Small intestine (tissue), 7 donors: ENCODE data around the gene SARNP. TPM values are rescaled to one million over a fixed set of nuclear protein-coding genes. Genes with fewer than 3 reads are reported as not detected.
A peak's percentile ranks its signal among the peaks of the same experiment; 100 is the strongest.

ENCODE experiments used
- DNase-seq, 2 donors: peaks; one replicate each; pipeline versions ENCODE4 v3.0.0 to v3.0.0-alpha.2; 2013
- FAIRE-seq: peaks from 2 replicates; lab custom pipeline; 2012; peaks lifted over from hg19 to GRCh38; lab: Jason Lieb, UNC
- H3K27ac ChIP-seq, 3 donors: one replicate each; pipeline ENCODE4 v1.5.1; 2013; ENCODE audit warnings: low read length in 2 of 3, mild to moderate bottlenecking in 2 of 3, control low read depth in 1 of 3, inconsistent platforms in 1 of 3, low read depth in 1 of 3, moderate library complexity in 1 of 3
- H3K27me3 ChIP-seq, 3 donors: one replicate each; pipeline ENCODE4 v1.6.1; 2013; ENCODE audit warnings: low read length in 3 of 3, inconsistent platforms in 1 of 3; ENCODE audit not compliant: control insufficient read depth in 3 of 3, insufficient read depth in 3 of 3
- H3K36me3 ChIP-seq, 3 donors: one replicate each; pipeline ENCODE4 v1.6.1; 2013; ENCODE audit warnings: low read length in 3 of 3, inconsistent platforms in 1 of 3, low read depth in 1 of 3, mild to moderate bottlenecking in 1 of 3, moderate library complexity in 1 of 3; ENCODE audit not compliant: control insufficient read depth in 3 of 3, insufficient read depth in 2 of 3
- H3K4me1 ChIP-seq, 3 donors: one replicate each; pipeline ENCODE4 v1.6.1; 2013; ENCODE audit warnings: low read length in 2 of 3, inconsistent platforms in 1 of 3, low read depth in 1 of 3, mild to moderate bottlenecking in 1 of 3, moderate library complexity in 1 of 3; ENCODE audit not compliant: control insufficient read depth in 3 of 3, insufficient read depth in 2 of 3
- H3K4me3 ChIP-seq, 3 donors: one replicate each; pipeline ENCODE4 v1.5.1; 2013; ENCODE audit warnings: low read length in 3 of 3, control low read depth in 1 of 3, inconsistent platforms in 1 of 3, low read depth in 1 of 3, mild to moderate bottlenecking in 1 of 3, moderate library complexity in 1 of 3
- H3K9me3 ChIP-seq, 2 donors: one replicate each; pipeline ENCODE4 v1.6.1; 2013; ENCODE audit warnings: low read depth in 1 of 2, low read length in 1 of 2; ENCODE audit not compliant: control insufficient read depth in 2 of 2, insufficient read depth in 1 of 2
- WGBS, 3 donors: extraction: QIAGEN DNeasy Blood & Tissue Kit; methylation state at CpG; one replicate each; pipeline ENCODE4 v1.1.7; 2013; 5-methylcytosine and 5-hydroxymethylcytosine counted together
- polyA plus RNA-seq, 4 donors: library from polyadenylated mRNA; stranded (reverse) in 3 of 4; unstranded in 1 of 4; fragments of 200-250 nt in 3 of 4; fragments of 120-200 nt in 1 of 4; gene quantifications; one replicate each; pipeline versions ENCODE4 v1.2.1 to v1.2.3, GENCODE V29; 2013
- donor health status: healthy with polysubstance abuse.
- donor health status: control.
- donor health status: control.
- donor health status: Bipolar disorder and iron deficiency.
- donor health status: healthy.

SARNP gene
- polyA plus RNA-seq, 4 donors = 62.8 to 89.8 (median 75.3) TPM

- H3K4me3 ChIP-seq = no peak overlapping the region
- no peak overlapping the region for H3K27ac ChIP-seq
- WGBS, 3 donors = 84 to 88% (median 86%) methylated on average over 5 of the region's 5 CpGs
- no peaks in the 10 kb centered on the region for H3K4me1 ChIP-seq
- H3K9me3 ChIP-seq = no peaks in the 10 kb centered on the region
- H3K36me3 ChIP-seq = peaks cover 3 to 49% (median 5%) of the 10 kb centered on the region in 3 donors
- FAIRE-seq (no peak), DNase-seq (no peak)
- no peaks in the 10 kb centered on the region for H3K27me3 ChIP-seq
Observed at GRCh38 chr12:55809274-55809673, 8.2 kb downstream of the SARNP start.

GRCh38 chr12:55806982-55807381, 10.5 kb downstream of the SARNP start:
- H3K9me3 ChIP-seq = no peaks in the 10 kb centered on the region
- no peak for FAIRE-seq
- 49 to 80% (median 59%) methylated on average over 8 of the region's 8 CpGs for WGBS, 3 donors
- no peaks in the 10 kb centered on the region for H3K4me1 ChIP-seq
- H3K4me3 ChIP-seq = no peak overlapping the region
- H3K27me3 ChIP-seq = no peaks in the 10 kb centered on the region
- DNase-seq = peak in 1 of 2 donors; percentile 52
- H3K36me3 ChIP-seq = peaks cover 3 to 51% (median 3%) of the 10 kb centered on the region in 3 donors
- no peak overlapping the region for H3K27ac ChIP-seq

- 73 to 88% (median 79%) methylated on average over 4 of the region's 4 CpGs for WGBS, 3 donors
- Histone ChIP-seq H3K4me3 (no peak overlapping the region), H3K27ac (no peak overlapping the region), H3K36me3 (peaks cover 9 to 35% (median 23%) of the 10 kb centered on the region in 3 donors), H3K4me1 (peaks cover 0 to 4% (median 0%) of the 10 kb centered on the region in 3 donors), H3K9me3 (no peaks in the 10 kb centered on the region), H3K27me3 (no peaks in the 10 kb centered on the region)
- FAIRE-seq (no peak), DNase-seq (no peak)
Observed at GRCh38 chr12:55797550-55797949, 20.0 kb downstream of the SARNP start.

- peak; percentile 31 to 61 for DNase-seq
- FAIRE-seq = no peak
- 58 to 67% (median 65%) methylated on average over 5 of the region's 5 CpGs for WGBS, 3 donors
- no peak overlapping the region for H3K27ac ChIP-seq
- peaks cover 0 to 4% (median 0%) of the 10 kb centered on the region in 3 donors for H3K4me1 ChIP-seq
- no peaks in the 10 kb centered on the region for H3K27me3 ChIP-seq
- peaks cover 9 to 39% (median 23%) of the 10 kb centered on the region in 3 donors for H3K36me3 ChIP-seq
- no peak overlapping the region for H3K4me3 ChIP-seq
- H3K9me3 ChIP-seq = no peaks in the 10 kb centered on the region
Observed at GRCh38 chr12:55797068-55797467, 20.5 kb downstream of the SARNP start.

- H3K4me1 ChIP-seq = peaks cover 0 to 4% (median 0%) of the 10 kb centered on the region in 3 donors
- no peak overlapping the region for H3K27ac ChIP-seq
- DNase-seq (no peak), FAIRE-seq (no peak)
- H3K4me3 ChIP-seq = no peak overlapping the region
- H3K36me3 ChIP-seq = peaks cover 6 to 37% (median 23%) of the 10 kb centered on the region in 3 donors
- H3K9me3 ChIP-seq = no peaks in the 10 kb centered on the region
- no peaks in the 10 kb centered on the region for H3K27me3 ChIP-seq
Observed at GRCh38 chr12:55795950-55796349, 21.6 kb downstream of the SARNP start.

GRCh38 chr12:55789893-55790292, 27.6 kb downstream of the SARNP start:
- DNase-seq = no peak
- Histone ChIP-seq H3K9me3 (no peaks in the 10 kb centered on the region), H3K27ac (no peak overlapping the region), H3K4me1 (no peaks in the 10 kb centered on the region), H3K36me3 (peaks cover 11 to 49% (median 23%) of the 10 kb centered on the region in 3 donors), H3K4me3 (no peak overlapping the region), H3K27me3 (no peaks in the 10 kb centered on the region)
- WGBS, 3 donors = 89 to 97% (median 95%) methylated on average over 4 of the region's 4 CpGs
- FAIRE-seq = no peak

- no peak for DNase-seq
- Histone ChIP-seq H3K4me3 (no peak overlapping the region), H3K27me3 (no peaks in the 10 kb centered on the region), H3K9me3 (no peaks in the 10 kb centered on the region), H3K36me3 (peaks cover 11 to 45% (median 25%) of the 10 kb centered on the region in 3 donors), H3K27ac (no peak overlapping the region), H3K4me1 (no peaks in the 10 kb centered on the region)
- 89 to 93% (median 90%) methylated on average over 2 of the region's 2 CpGs for WGBS, 3 donors
- FAIRE-seq = no peak
Observed at GRCh38 chr12:55789171-55789570, 28.4 kb downstream of the SARNP start.

- Histone ChIP-seq H3K4me3 (no peak overlapping the region), H3K36me3 (peaks cover 11 to 49% (median 30%) of the 10 kb centered on the region in 3 donors), H3K27me3 (no peaks in the 10 kb centered on the region), H3K4me1 (no peaks in the 10 kb centered on the region), H3K9me3 (no peaks in the 10 kb centered on the region), H3K27ac (no peak overlapping the region)
- no peak for DNase-seq
- WGBS, 3 donors = 95 to 97% (median 96%) methylated on average over 7 of the region's 7 CpGs
- FAIRE-seq = no peak
Observed at GRCh38 chr12:55788546-55788945, 29.0 kb downstream of the SARNP start.

GRCh38 chr12:55780685-55781084, 36.8 kb downstream of the SARNP start:
- no peak for FAIRE-seq
- Histone ChIP-seq H3K4me1 (no peaks in the 10 kb centered on the region), H3K27ac (no peak overlapping the region), H3K9me3 (no peaks in the 10 kb centered on the region), H3K36me3 (peaks cover 0 to 43% (median 23%) of the 10 kb centered on the region in 3 donors), H3K4me3 (no peak overlapping the region), H3K27me3 (no peaks in the 10 kb centered on the region)
- DNase-seq = no peak
- 65 to 80% (median 67%) methylated on average over 2 of the region's 2 CpGs for WGBS, 3 donors
